Prostate gland (tissue), 2 donors: Measurements from ENCODE around the gene ADAMTSL2.

Experiments used
- POLR2A ChIP-seq: fragments of 450-650 bp; IDR thresholded peaks from one replicate; pipeline ENCODE4 v1.6.1; 2016; ENCODE audit warnings: antibody characterized with exemption, mild to moderate bottlenecking
- TF ChIP-seq, protein P1 (sequence below), 4 experiments: fragments of 200-600 bp in 2 of 4; fragments of 450-650 bp in 2 of 4; sonication (generic) in 2 of 4; IDR thresholded peaks; 1 replicate in 3 of 4; 2 replicates in 1 of 4; pipeline ENCODE4 v1.5.1; 2016 to 2019; ENCODE audit warnings: antibody characterized with exemption in 4 of 4, mild to moderate bottlenecking in 2 of 4, moderate library complexity in 2 of 4

DNA sequence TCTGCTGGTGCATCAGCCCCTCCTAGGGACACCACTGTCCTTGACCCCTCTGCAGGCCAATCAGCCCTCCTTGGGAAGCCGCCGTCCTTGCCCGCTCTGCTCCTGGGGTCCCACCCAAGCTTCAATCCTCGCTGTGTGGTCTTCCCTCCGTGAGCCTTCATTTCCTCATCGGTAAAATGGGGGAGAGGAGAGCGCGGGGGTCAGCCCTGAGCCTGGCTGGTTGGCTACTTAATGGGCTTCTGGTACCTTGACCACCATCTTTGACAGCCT, 42.9 kb upstream of the ADAMTSL2 start:
- TF ChIP-seq, protein P1, sequence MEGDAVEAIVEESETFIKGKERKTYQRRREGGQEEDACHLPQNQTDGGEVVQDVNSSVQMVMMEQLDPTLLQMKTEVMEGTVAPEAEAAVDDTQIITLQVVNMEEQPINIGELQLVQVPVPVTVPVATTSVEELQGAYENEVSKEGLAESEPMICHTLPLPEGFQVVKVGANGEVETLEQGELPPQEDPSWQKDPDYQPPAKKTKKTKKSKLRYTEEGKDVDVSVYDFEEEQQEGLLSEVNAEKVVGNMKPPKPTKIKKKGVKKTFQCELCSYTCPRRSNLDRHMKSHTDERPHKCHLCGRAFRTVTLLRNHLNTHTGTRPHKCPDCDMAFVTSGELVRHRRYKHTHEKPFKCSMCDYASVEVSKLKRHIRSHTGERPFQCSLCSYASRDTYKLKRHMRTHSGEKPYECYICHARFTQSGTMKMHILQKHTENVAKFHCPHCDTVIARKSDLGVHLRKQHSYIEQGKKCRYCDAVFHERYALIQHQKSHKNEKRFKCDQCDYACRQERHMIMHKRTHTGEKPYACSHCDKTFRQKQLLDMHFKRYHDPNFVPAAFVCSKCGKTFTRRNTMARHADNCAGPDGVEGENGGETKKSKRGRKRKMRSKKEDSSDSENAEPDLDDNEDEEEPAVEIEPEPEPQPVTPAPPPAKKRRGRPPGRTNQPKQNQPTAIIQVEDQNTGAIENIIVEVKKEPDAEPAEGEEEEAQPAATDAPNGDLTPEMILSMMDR (IDR thresholded peaks at IDR 0.05), result no peak
- no peak for TF ChIP-seq POLR2A
